T-cell (primary cell): ENCODE data around the gene KAT5. TPM values are rescaled to one million over a fixed set of nuclear protein-coding genes. Genes with fewer than 3 reads are reported as not detected.
"Not testable (repeated sequence)": the region's sequence is repeated elsewhere in the genome, so short reads cannot be mapped to it uniquely, and the experiment has no call there.

ENCODE experiments used
- ATAC-seq, 4 experiments: fragments of 200-7000 bp in 3 of 4; fragments of 150-1000 bp in 1 of 4; cut with Tn5 transposase; replicated peaks in 1 of 4; 1 replicate in 3 of 4; 2 replicates in 1 of 4; pipeline ENCODE4 v1.10.0; 2021; ENCODE audit warnings: moderate library complexity in 3 of 4, mild to moderate bottlenecking in 2 of 4, moderate number of reproducible peaks in 1 of 4
- CTCF ChIA-PET, 2 donors: fragments of 300-600 bp; sonication (Branson Sonifier 250); formaldehyde crosslinking; loops; one replicate each; lab custom pipeline; 2022; ENCODE audit warnings: antibody characterized with exemption in 2 of 2; lab: Charles Lee
- POLR2A ChIA-PET, 2 donors: fragments of 300-600 bp; sonication (Branson Sonifier 250); formaldehyde crosslinking; loops; one replicate each; lab custom pipeline; 2022; ENCODE audit warnings: antibody characterized with exemption in 2 of 2; lab: Charles Lee
- DNase-seq, 35 experiments: peaks; one replicate each; pipeline versions ENCODE4 v3.0.0 to v3.0.0-alpha.2; 2013 to 2023
- H3K27ac ChIP-seq: one replicate; pipeline ENCODE4 v1.5.1; 2013; ENCODE audit warnings: low read length
- H3K27me3 ChIP-seq, 2 experiments: replicated peaks in 1 of 2; 1 replicate in 1 of 2; 2 replicates in 1 of 2; pipeline versions ENCODE4 v1.6.1 to v1.7.0; 2013; ENCODE audit warnings: low read length in 1 of 2, mixed read lengths in 1 of 2; ENCODE audit not compliant: control insufficient read depth in 2 of 2, insufficient read depth in 2 of 2; ENCODE audit errors: extremely low read depth in 1 of 2
- H3K36me3 ChIP-seq, 2 donors: 1 replicate in 1 of 2; 2 replicates in 1 of 2; pipeline versions ENCODE4 v1.6.1 to v1.7.0; 2013; ENCODE audit warnings: low read length in 1 of 2; ENCODE audit not compliant: control insufficient read depth in 2 of 2, insufficient read depth in 1 of 2; ENCODE audit errors: extremely low read depth in 1 of 2
- H3K4me1 ChIP-seq, 2 experiments: 1 replicate in 1 of 2; 2 replicates in 1 of 2; pipeline versions ENCODE4 v1.6.1 to v1.7.0; 2013; ENCODE audit warnings: low read length in 2 of 2, mixed read lengths in 1 of 2; ENCODE audit not compliant: insufficient read depth in 2 of 2, control insufficient read depth in 1 of 2; ENCODE audit errors: extremely low read depth in 1 of 2
- H3K4me3 ChIP-seq, 2 donors: 1 replicate in 1 of 2; 2 replicates in 1 of 2; pipeline versions ENCODE4 v1.5.1 to v1.7.0; 2013; ENCODE audit warnings: mild to moderate bottlenecking in 2 of 2, low read length in 1 of 2, moderate library complexity in 1 of 2; ENCODE audit not compliant: control insufficient read depth in 1 of 2; ENCODE audit errors: extremely low read depth in 1 of 2
- H3K9me3 ChIP-seq: 2 replicates; pipeline ENCODE4 v1.7.0; 2013
- H3K27ac Mint-ChIP-seq, 2 donors: one replicate each; pipeline ENCODE4 v1.8.0; 2020 to 2021; ENCODE audit warnings: mild to moderate bottlenecking in 2 of 2, mixed read lengths in 2 of 2
- H3K27me3 Mint-ChIP-seq, 2 donors: one replicate each; pipeline ENCODE4 v1.8.0; 2021 to 2022; ENCODE audit warnings: mixed read lengths in 2 of 2
- H3K36me3 Mint-ChIP-seq: one replicate; pipeline ENCODE4 v1.8.0; 2021; ENCODE audit warnings: mixed read lengths
- H3K4me1 Mint-ChIP-seq, 3 donors: one replicate each; pipeline ENCODE4 v1.8.0; 2020 to 2022; ENCODE audit warnings: mixed read lengths in 3 of 3, mild to moderate bottlenecking in 1 of 3
- H3K4me3 Mint-ChIP-seq, 3 donors: one replicate each; pipeline ENCODE4 v1.8.0; 2020 to 2022; ENCODE audit warnings: mild to moderate bottlenecking in 3 of 3, mixed read lengths in 3 of 3, moderate library complexity in 3 of 3
- H3K9me3 Mint-ChIP-seq, 3 donors: one replicate each; pipeline ENCODE4 v1.8.0; 2020 to 2022; ENCODE audit warnings: mixed read lengths in 3 of 3
- WGBS: methylation state at CpG from one replicate; pipeline ENCODE4 v1.1.5; 2013; ENCODE audit warnings: missing lambda C conversion rate; ENCODE audit not compliant: insufficient coverage; 5-methylcytosine and 5-hydroxymethylcytosine counted together
- total RNA-seq, 35 experiments: library from RNA in 6 of 35; stranded (reverse) in 6 of 35; fragments of 120-200 nt in 1 of 35; gene quantifications; one replicate each; pipeline versions ENCODE4 v1.2.1 to v1.2.4 and lab custom pipeline; 2013 to 2026

Gene KAT5
- total RNA-seq, 5 donors from 2014 or later (not counting 1 experiment from before 2014, with no cell fraction given): 99.9 to 111 (median 104) TPM

DNA sequence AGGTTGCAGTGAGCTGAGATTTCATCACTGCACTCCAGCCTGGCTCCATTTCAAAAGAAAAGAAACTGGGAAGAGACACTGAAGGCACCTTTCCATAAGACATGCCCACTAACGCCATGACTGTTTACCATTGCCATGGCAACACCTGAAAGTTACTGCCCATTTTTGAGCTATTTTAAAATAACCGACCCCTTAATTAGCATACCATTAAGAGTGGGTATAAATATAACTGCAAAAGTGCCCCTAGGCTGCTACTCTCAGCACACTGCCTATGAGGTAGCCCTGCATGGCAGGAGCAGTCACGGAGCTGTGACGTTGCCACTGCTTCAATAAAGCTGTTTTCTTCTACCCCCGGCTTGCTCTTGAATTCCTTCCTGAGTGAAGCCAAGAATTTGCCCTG lies 18.4 kb downstream of the KAT5 start:
- no peaks in the 10 kb centered on the region for H3K4me1 Mint-ChIP-seq
- no peaks in the 10 kb centered on the region for H3K36me3 Mint-ChIP-seq
- H3K27me3 Mint-ChIP-seq: peaks cover 16 to 26% of the 10 kb centered on the region in 2 donors
- no peak overlapping the region for H3K4me3 Mint-ChIP-seq
- no peak overlapping the region for H3K4me3 ChIP-seq
- DNase-seq (no peak), ATAC-seq (no peak)
- no peaks in the 10 kb centered on the region for H3K36me3 ChIP-seq
- no peaks in the 10 kb centered on the region for H3K4me1 ChIP-seq
- no peak overlapping the region for H3K27ac ChIP-seq
- no peaks in the 10 kb centered on the region for H3K9me3 ChIP-seq
- WGBS: 81% methylated on average over 2 of the region's 5 CpGs
- H3K9me3 Mint-ChIP-seq: no peaks in the 10 kb centered on the region
- peaks cover 2 to 30% of the 10 kb centered on the region in 2 experiments for H3K27me3 ChIP-seq
- POLR2A ChIA-PET: interaction anchor here in 1 of 2 donors (0.5 kb wide), 1 partner anchor 210 kb away, joined by 4 read pairs; no protein-coding TSS in a partner anchor
- H3K27ac Mint-ChIP-seq: no peak overlapping the region
- CTCF ChIA-PET: no interaction called here

DNA sequence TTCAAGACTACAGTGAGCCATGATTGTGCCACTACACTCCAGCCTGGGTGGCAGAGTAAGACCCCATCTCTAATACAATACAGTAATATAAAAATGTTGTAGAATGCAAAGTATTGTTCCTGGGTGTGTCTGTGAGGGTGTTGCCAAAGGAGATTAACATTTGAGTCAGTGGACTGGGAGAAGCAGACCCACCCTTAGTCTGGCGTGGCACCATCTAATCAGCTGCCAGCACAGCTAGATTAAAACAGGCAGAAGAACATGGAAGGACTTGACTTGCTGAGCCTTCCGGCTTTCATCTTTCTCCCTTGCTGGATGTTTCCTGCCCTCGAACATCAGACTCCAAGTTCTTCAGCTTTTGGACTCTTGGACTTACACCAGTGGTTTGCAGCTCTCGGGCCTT lies 23.1 kb downstream of the KAT5 start:
- H3K27ac ChIP-seq, H3K4me3 Mint-ChIP-seq, H3K4me3 ChIP-seq, H3K4me1 Mint-ChIP-seq, CTCF ChIA-PET, H3K9me3 ChIP-seq, H3K27ac Mint-ChIP-seq, H3K4me1 ChIP-seq, H3K36me3 Mint-ChIP-seq, DNase-seq, H3K36me3 ChIP-seq, ATAC-seq, H3K9me3 Mint-ChIP-seq: not testable (repeated sequence)
- H3K27me3 ChIP-seq: peaks cover 4 to 12% of the 10 kb centered on the region in 2 experiments
- POLR2A ChIA-PET: interaction anchor here in 1 of 2 donors (0.5 kb wide), 1 partner anchor 10 kb away, joined by 4 read pairs; no protein-coding TSS in a partner anchor
- peaks cover 19 to 23% of the 10 kb centered on the region in 2 donors for H3K27me3 Mint-ChIP-seq
- WGBS: 81% methylated on average over 4 of the region's 4 CpGs

GRCh38 chr11:65736810-65737209 lies 24.8 kb downstream of the KAT5 start:
- DNase-seq: no peak
- Histone ChIP-seq H3K27ac (no peak overlapping the region), H3K4me1 (no peaks in the 10 kb centered on the region), H3K9me3 (no peaks in the 10 kb centered on the region), H3K27me3 (peaks cover 4 to 19% of the 10 kb centered on the region in 2 experiments), H3K36me3 (no peaks in the 10 kb centered on the region), H3K4me3 (no peak overlapping the region)
- ATAC-seq: no peak
- H3K9me3 Mint-ChIP-seq: no peaks in the 10 kb centered on the region
- no peak overlapping the region for H3K27ac Mint-ChIP-seq
- no peak overlapping the region for H3K4me3 Mint-ChIP-seq
- no peaks in the 10 kb centered on the region for H3K4me1 Mint-ChIP-seq
- ChIA-PET POLR2A (no interaction called here), CTCF (no interaction called here)
- H3K36me3 Mint-ChIP-seq: no peaks in the 10 kb centered on the region
- peaks cover 17 to 26% of the 10 kb centered on the region in 2 donors for H3K27me3 Mint-ChIP-seq

DNA sequence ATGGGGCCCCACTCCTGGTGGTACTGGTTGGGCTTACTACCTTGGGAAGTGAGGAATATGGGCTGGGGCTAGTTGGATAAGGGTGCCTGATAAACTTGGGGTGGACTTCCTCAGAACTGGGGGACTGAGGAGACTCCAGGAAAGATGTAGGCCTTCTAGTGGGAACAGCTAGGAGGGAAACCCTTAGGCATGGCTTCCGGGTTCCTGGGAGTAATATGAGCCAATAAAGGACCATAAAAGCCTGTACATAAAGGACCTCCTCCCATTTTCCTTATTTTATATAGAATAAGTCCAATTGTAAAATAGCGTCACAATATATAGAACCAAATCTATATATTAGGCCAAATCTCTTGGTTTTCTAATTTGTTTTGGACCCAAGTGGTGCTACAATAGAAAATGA lies 27.0 kb downstream of the KAT5 start:
- Histone ChIP-seq H3K9me3 (no peaks in the 10 kb centered on the region), H3K27ac (no peak overlapping the region), H3K4me3 (no peak overlapping the region), H3K4me1 (no peaks in the 10 kb centered on the region), H3K36me3 (no peaks in the 10 kb centered on the region), H3K27me3 (peaks cover 4 to 21% of the 10 kb centered on the region in 2 experiments)
- no peak overlapping the region for H3K4me3 Mint-ChIP-seq
- H3K36me3 Mint-ChIP-seq: no peaks in the 10 kb centered on the region
- ChIA-PET POLR2A (no interaction called here), CTCF (no interaction called here)
- no peaks in the 10 kb centered on the region for H3K4me1 Mint-ChIP-seq
- DNase-seq: no peak
- no peaks in the 10 kb centered on the region for H3K9me3 Mint-ChIP-seq
- peaks cover 17% of the 10 kb centered on the region in 2 donors for H3K27me3 Mint-ChIP-seq
- H3K27ac Mint-ChIP-seq: no peak overlapping the region
- no peak for ATAC-seq
- WGBS: no CpG with 5 or more reads among the region's 2 CpGs

- DNase-seq (no peak), ATAC-seq (no peak)
- no peak overlapping the region for H3K4me3 Mint-ChIP-seq
- no peaks in the 10 kb centered on the region for H3K9me3 Mint-ChIP-seq
- 86% methylated on average over 6 of the region's 8 CpGs for WGBS
- POLR2A ChIA-PET: interaction anchor here in 1 of 2 donors (0.6 kb wide), 1 partner anchor 72 kb away, joined by 3 read pairs; no protein-coding TSS in a partner anchor
- no peaks in the 10 kb centered on the region for H3K36me3 Mint-ChIP-seq
- H3K4me3 ChIP-seq: no peak overlapping the region
- no peaks in the 10 kb centered on the region for H3K36me3 ChIP-seq
- no peaks in the 10 kb centered on the region for H3K4me1 ChIP-seq
- peaks cover 14 to 21% of the 10 kb centered on the region in 2 donors for H3K27me3 Mint-ChIP-seq
- H3K27ac ChIP-seq: no peak overlapping the region
- H3K27ac Mint-ChIP-seq: peak overlapping the region in 1 of 2 donors; percentile 2
- no peaks in the 10 kb centered on the region for H3K4me1 Mint-ChIP-seq
- H3K27me3 ChIP-seq: peaks cover 2 to 31% of the 10 kb centered on the region in 2 experiments
- H3K9me3 ChIP-seq: no peaks in the 10 kb centered on the region
- CTCF ChIA-PET: interaction anchor here in 1 of 2 donors (0.5 to 1.3 kb wide), 2 partner anchors 14 to 45 kb away, joined by 3 to 6 read pairs; no protein-coding TSS in a partner anchor
Observed at GRCh38 chr11:65741185-65741584, 29.1 kb downstream of the KAT5 start.

DNA sequence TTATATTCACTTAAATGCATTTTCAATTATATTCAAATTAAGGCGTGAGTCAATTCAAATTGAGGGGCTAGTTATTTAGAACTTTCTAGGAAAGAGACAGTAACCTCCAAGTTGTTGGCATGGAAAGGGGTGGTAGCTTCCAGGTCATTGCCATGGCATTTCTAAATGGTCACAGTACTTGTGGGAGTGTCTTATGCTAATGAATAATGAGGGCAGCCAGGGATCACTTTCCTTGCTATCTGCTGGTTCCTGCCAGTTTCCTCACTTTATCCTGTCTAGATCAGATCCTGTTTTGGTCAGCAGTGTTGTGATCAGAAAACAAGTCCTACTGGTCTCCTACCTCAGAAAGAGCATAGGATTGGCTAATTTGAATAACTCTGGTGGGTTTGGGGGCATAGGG lies 30.3 kb downstream of the KAT5 start:
- no peak overlapping the region for H3K27ac Mint-ChIP-seq

GRCh38 chr11:65743681-65744025 lies 31.6 kb downstream of the KAT5 start:
- DNase-seq (no peak), ATAC-seq (no peak)
- ChIA-PET POLR2A (no interaction called here), CTCF (no interaction called here)
- Histone ChIP-seq H3K4me1 (no peaks in the 10 kb centered on the region), H3K4me3 (no peak overlapping the region), H3K27ac (no peak overlapping the region), H3K9me3 (no peaks in the 10 kb centered on the region), H3K36me3 (no peaks in the 10 kb centered on the region), H3K27me3 (peaks cover 5 to 31% of the 10 kb centered on the region in 2 experiments)
- peaks cover 14 to 19% of the 10 kb centered on the region in 2 donors for H3K27me3 Mint-ChIP-seq
- no peaks in the 10 kb centered on the region for H3K9me3 Mint-ChIP-seq
- H3K4me1 Mint-ChIP-seq: no peaks in the 10 kb centered on the region
- no peaks in the 10 kb centered on the region for H3K36me3 Mint-ChIP-seq
- H3K27ac Mint-ChIP-seq: no peak overlapping the region
- no peak overlapping the region for H3K4me3 Mint-ChIP-seq
- WGBS: 73% methylated on average over 8 of the region's 10 CpGs

More for the DNA sequence above, 30.3 kb downstream of the KAT5 start:
- Mint-ChIP-seq H3K4me3 (no peak overlapping the region), H3K27me3 (peaks cover 17 to 21% of the 10 kb centered on the region in 2 donors), H3K36me3 (no peaks in the 10 kb centered on the region), H3K4me1 (no peaks in the 10 kb centered on the region), H3K9me3 (no peaks in the 10 kb centered on the region)
- ChIA-PET POLR2A (no interaction called here), CTCF (no interaction called here)
- H3K27me3 ChIP-seq: peaks cover 2 to 31% of the 10 kb centered on the region in 2 experiments
- no peaks in the 10 kb centered on the region for H3K36me3 ChIP-seq
- H3K4me3 ChIP-seq: no peak overlapping the region
- ATAC-seq: no peak
- H3K27ac ChIP-seq: no peak overlapping the region
- H3K9me3 ChIP-seq: no peaks in the 10 kb centered on the region
- DNase-seq: no peak
- no CpG with 5 or more reads among the region's 1 CpG for WGBS
- no peaks in the 10 kb centered on the region for H3K4me1 ChIP-seq
